ENCODE data around the gene PRM1. TPM values are rescaled to one million over a fixed set of nuclear protein-coding genes. Genes with fewer than 3 reads are reported as not detected.

Gene PRM1
- total RNA-seq, 3 donors from 2014 or later = not detected

DNA sequence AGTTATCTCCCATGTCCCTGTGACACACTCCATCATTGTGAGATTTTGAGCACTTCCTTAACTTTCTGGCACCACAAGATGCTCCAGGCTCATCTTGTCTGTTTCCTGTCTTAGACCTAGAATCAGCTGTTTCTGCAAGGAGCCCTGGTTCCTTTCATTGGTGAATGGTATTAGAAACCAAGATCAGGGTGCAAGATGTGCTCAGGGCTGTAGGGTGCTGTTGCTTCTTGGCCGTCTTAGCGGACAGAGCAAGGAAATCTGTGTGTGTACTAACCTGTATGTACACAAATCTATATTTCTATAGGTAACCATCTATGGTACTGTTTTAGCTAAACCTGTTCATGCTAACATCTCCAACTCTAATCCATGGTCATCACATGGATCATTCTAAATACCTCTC, 8.1 kb upstream of the PRM1 start:
- no peaks in the 10 kb centered on the region for H3K36me3 ChIP-seq
- no peaks in the 10 kb centered on the region for H3K4me1 ChIP-seq
- H3K4me3 ChIP-seq = no peak overlapping the region
- intact Hi-C loops (cut with DNase I; ENCODE audit: low total_unique reads) = no loop called here
- no peaks in the 10 kb centered on the region for H3K27me3 ChIP-seq
- H3K9me3 ChIP-seq = no peaks in the 10 kb centered on the region
- TF ChIP-seq POLR2AphosphoS5 (IDR thresholded peaks at IDR 0.05) = no peak
- TF ChIP-seq POLR2A (IDR thresholded peaks at IDR 0.05) = no peak
- TF ChIP-seq, protein P1, sequence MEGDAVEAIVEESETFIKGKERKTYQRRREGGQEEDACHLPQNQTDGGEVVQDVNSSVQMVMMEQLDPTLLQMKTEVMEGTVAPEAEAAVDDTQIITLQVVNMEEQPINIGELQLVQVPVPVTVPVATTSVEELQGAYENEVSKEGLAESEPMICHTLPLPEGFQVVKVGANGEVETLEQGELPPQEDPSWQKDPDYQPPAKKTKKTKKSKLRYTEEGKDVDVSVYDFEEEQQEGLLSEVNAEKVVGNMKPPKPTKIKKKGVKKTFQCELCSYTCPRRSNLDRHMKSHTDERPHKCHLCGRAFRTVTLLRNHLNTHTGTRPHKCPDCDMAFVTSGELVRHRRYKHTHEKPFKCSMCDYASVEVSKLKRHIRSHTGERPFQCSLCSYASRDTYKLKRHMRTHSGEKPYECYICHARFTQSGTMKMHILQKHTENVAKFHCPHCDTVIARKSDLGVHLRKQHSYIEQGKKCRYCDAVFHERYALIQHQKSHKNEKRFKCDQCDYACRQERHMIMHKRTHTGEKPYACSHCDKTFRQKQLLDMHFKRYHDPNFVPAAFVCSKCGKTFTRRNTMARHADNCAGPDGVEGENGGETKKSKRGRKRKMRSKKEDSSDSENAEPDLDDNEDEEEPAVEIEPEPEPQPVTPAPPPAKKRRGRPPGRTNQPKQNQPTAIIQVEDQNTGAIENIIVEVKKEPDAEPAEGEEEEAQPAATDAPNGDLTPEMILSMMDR (IDR thresholded peaks at IDR 0.05) = no peak
- no peak for DNase-seq (ENCODE audit: low spot score in 2 of 2)
- H3K27ac ChIP-seq = no peak overlapping the region

DNA sequence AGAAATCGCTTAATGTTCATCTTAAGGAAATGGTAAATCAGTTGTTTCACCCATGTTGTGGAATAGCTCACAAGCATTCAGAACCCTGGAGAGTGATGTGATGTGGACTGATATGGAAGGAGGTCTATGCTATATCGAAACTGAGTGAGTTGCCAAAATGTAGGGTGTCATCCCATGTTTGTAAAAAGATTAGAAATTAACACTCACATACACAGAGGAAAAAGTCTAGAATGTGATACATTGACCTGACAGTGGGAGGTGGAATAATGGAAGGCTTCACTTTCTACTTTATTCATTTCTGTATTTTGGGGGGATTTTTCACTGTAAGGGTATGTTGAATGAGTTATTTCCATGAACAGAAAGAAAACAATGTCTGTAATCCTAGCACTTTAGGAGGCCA, 4.7 kb upstream of the PRM1 start:
- Histone ChIP-seq H3K4me1 (no peaks in the 10 kb centered on the region), H3K27me3 (no peaks in the 10 kb centered on the region), H3K9me3 (no peaks in the 10 kb centered on the region), H3K36me3 (no peaks in the 10 kb centered on the region), H3K27ac (no peak overlapping the region), H3K4me3 (no peak overlapping the region)
- intact Hi-C loops (cut with DNase I; ENCODE audit: low total_unique reads) = no loop called here
- no peak for DNase-seq (ENCODE audit: low spot score in 2 of 2)
- TF ChIP-seq, protein P1 (IDR thresholded peaks at IDR 0.05) = no peak
- TF ChIP-seq POLR2A (IDR thresholded peaks at IDR 0.05) (no peak), POLR2AphosphoS5 (IDR thresholded peaks at IDR 0.05) (no peak)

DNA sequence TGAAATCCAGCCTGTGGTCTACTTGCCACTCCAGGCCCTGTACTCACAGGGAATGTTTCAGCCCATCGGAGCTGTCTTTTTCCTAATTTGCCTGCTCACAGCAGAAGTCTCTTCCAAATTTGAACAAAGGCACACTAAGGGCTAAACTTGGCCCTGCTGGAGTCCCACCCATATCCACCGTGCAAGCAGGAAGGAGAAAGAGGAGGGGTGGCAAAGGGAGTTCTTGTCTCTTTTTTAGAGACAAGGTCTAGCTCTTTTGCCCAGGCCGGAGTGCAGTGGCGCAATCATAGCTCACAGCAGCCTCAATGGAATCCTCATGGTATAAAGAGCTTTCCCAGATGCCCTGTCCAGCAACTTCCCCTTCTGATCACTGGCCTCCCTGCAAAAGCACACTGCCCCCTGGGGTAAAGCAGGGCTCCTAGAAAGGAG, 2.7 kb upstream of the PRM1 start:
- no peaks in the 10 kb centered on the region for H3K36me3 ChIP-seq
- no peak for DNase-seq (ENCODE audit: low spot score in 2 of 2)
- no peak for TF ChIP-seq POLR2AphosphoS5 (IDR thresholded peaks at IDR 0.05)
- no peak for TF ChIP-seq POLR2A (IDR thresholded peaks at IDR 0.05)
- TF ChIP-seq, protein P1 (IDR thresholded peaks at IDR 0.05) = no peak
- no peaks in the 10 kb centered on the region for H3K4me1 ChIP-seq
- no peaks in the 10 kb centered on the region for H3K27me3 ChIP-seq
- intact Hi-C loops (cut with DNase I; ENCODE audit: low total_unique reads) = no loop called here
- no peak overlapping the region for H3K4me3 ChIP-seq
- H3K9me3 ChIP-seq = no peaks in the 10 kb centered on the region
- H3K27ac ChIP-seq = no peak overlapping the region

DNA sequence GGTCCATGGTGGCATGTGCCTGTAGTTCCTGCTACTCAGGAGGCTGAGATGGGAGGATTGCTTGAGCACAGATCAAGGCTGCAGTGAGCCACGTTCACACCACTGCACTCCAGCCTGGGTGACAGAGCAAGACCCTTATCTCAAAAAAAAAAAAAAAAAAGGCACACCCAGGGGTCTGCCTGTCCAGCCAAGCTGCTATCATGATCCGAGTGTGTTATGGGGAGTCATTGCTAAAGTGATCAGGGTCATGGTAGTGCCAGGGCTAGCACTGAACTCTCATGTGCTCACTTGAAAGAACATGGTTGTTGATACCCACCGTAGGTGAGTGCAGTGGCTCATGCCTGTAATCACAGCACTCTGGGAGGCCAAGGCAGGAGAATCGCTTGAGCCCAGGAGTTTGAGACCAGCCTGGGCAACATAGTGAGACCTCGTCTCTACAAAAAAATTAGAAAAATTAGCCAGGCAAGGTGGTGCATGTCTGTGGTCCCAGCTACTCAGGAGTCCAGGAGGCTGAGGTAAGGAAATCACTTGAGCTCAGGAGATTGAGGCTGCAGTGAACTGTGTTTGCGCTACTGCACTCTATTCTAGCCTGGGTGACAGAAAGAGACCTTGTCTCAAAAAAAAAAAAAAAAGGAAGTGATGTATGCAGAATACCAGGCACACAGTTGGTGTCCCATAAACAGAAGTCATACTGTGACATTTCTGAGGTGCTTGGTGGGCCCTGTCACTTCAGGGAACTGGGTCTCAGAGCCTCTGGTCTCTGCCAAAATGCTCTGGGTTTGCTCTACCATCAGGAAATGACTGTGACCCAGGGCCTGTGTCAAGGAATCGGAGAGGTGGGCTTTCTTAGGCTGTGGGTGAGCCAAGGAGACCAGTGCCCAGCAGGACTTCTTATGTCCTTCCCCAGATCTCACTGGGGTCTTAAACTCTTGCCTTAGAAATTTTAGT, 2.2 kb downstream of the PRM1 start:
- Histone ChIP-seq H3K9me3 (no peaks in the 10 kb centered on the region), H3K36me3 (no peaks in the 10 kb centered on the region), H3K27me3 (no peaks in the 10 kb centered on the region), H3K27ac (no peak overlapping the region), H3K4me3 (no peak overlapping the region), H3K4me1 (no peaks in the 10 kb centered on the region)
- DNase-seq (ENCODE audit: low spot score in 2 of 2) = no peak
- TF ChIP-seq POLR2A (IDR thresholded peaks at IDR 0.05) (no peak), POLR2AphosphoS5 (IDR thresholded peaks at IDR 0.05) (no peak)
- TF ChIP-seq, protein P1 (IDR thresholded peaks at IDR 0.05) = no peak
- intact Hi-C loops (cut with DNase I; ENCODE audit: low total_unique reads) = no loop called here

DNA sequence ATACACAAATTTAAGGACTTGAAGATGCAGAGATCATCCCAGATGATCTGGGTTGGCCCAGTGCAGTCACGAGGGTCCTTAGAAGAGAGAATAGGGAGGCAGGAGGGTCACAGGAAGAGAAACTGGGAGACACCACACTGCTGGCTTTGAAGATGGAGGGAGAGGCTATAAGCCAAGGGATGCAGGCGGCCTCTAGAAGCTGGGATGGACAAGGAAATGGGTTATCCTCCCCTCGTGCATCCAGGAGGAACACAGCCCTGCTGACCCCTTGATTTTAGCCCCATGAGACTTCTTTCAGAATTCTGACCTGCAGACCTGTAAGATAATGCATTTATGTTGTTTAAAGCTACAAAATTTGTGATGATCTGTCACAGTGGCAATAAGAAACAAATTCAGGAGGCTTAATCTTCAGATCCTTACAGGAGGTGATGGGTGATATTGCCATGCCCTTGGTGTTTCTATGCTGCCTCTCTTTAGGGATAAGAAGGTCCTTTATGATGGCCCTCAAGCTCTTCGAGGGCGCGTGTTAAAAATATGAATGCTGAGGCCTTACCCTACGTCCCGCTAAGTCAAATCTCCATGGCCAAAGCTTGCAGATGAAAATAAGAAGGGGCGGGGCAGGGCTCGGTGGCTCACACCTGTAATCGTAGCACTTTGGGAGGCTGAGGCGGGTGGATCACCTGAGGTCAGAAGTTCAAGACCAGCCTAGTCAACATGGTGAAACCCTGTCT, 3.4 kb downstream of the PRM1 start:
- H3K27me3 ChIP-seq = no peaks in the 10 kb centered on the region
- no peak overlapping the region for H3K4me3 ChIP-seq
- no peaks in the 10 kb centered on the region for H3K9me3 ChIP-seq
- H3K4me1 ChIP-seq = no peaks in the 10 kb centered on the region
- intact Hi-C loops (cut with DNase I; ENCODE audit: low total_unique reads) = no loop called here
- DNase-seq (ENCODE audit: low spot score in 2 of 2) = no peak
- H3K36me3 ChIP-seq = no peaks in the 10 kb centered on the region
- no peak overlapping the region for H3K27ac ChIP-seq
- no peak for TF ChIP-seq POLR2AphosphoS5 (IDR thresholded peaks at IDR 0.05)

All from breast epithelium (tissue), 4 donors.